GM12875 (cell line): ENCODE measurements around the gene TMEM266.

Source experiments
- H3K4me3 ChIP-seq: one replicate; pipeline ENCODE4 v1.5.1; 2011; ENCODE audit warnings: low read depth, low read length, control low read depth
- CTCF ChIP-seq: IDR thresholded peaks from 2 replicates; pipeline ENCODE4 v1.5.1; 2011; ENCODE audit warnings: low read depth, mild to moderate bottlenecking, control low read depth, inconsistent platforms, low read length, moderate library complexity, borderline replicate concordance; ENCODE audit not compliant: insufficient read depth

Gene TMEM266

GRCh38 chr15:76203346-76204108 lies 143.7 kb downstream of the TMEM266 start:
- no peak for TF ChIP-seq CTCF
- no peak overlapping the region for H3K4me3 ChIP-seq

GRCh38 chr15:76204109-76204845 lies 144.5 kb downstream of the TMEM266 start:
- no peak for TF ChIP-seq CTCF
- no peak overlapping the region for H3K4me3 ChIP-seq

GRCh38 chr15:76204916-76205460 lies 145.2 kb downstream of the TMEM266 start:
- no peak overlapping the region for H3K4me3 ChIP-seq
- TF ChIP-seq CTCF, result no peak

- no peak for TF ChIP-seq CTCF
- no peak overlapping the region for H3K4me3 ChIP-seq
Observed at GRCh38 chr15:76206325-76206976, 146.7 kb downstream of the TMEM266 start.

DNA sequence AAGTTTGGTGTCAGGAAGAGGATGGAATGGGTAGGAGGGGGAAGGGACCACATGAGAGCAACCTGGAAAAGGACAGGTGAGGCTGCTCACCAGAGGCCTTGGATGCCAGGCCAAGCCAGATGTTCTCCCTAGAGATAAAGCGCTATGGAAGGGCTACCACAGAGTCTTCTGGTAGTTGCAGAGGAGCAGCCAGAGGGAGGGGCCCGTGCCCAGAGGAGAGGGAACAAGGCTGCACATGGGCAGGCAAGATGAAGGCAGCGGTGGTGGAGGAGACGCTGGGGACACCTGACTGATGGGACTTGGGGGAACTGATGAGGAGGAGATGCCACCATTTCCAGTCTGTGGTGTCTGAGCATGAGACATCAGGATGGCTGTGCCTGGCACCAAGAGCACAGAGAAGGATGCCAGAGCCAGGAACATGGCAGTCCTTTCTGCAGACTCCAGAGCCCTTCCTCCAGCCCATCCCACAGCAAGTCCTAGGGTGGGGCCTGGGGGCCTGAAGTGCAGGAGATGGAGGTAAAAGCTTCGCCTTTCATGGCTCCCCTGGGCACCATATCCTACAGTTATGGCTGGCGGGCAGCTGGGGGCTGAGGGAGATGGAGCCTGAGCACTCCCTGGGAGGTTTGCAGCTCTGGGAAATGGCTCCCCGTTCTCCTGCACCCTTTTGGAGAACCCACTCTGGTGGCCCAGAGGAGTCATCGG lies 148.4 kb downstream of the TMEM266 start:
- no peak for TF ChIP-seq CTCF
- no peak overlapping the region for H3K4me3 ChIP-seq

- H3K4me3 ChIP-seq, result no peak overlapping the region
- no peak for TF ChIP-seq CTCF
Observed at GRCh38 chr15:76208786-76209424, 149.1 kb downstream of the TMEM266 start.
